ENCODE measurements around the gene KCNMB2.

GRCh38 chr3:178510496-178510895 lies 25.7 kb upstream of the KCNMB2 start:
- TF ChIP-seq EZH2 (IDR thresholded peaks at IDR 0.05) = no peak
- no peak for TF ChIP-seq POLR2AphosphoS5 (IDR thresholded peaks at IDR 0.05; ENCODE audit: borderline replicate concordance, low read depth, low read length)
- TF ChIP-seq FOXP2 (optimal IDR thresholded peaks at IDR 0.05; ENCODE audit: control extremely low read depth, extremely low read length, insufficient read depth) = no peak

Measured in SK-N-MC (cell line).